Fibroblast of lung (primary cell): ENCODE results near the gene KIF17.

Experiments used
- EZH2 ChIP-seq: IDR thresholded peaks from 2 replicates; pipeline ENCODE4 v1.5.1; 2012; ENCODE audit warnings: low read length, control low read depth, mild to moderate bottlenecking; ENCODE audit errors: missing control alignments
- TF ChIP-seq, protein P1 (sequence below), 2 donors: IDR thresholded peaks in 1 of 2; conservative IDR thresholded peaks in 1 of 2; 1 replicate in 1 of 2; 2 replicates in 1 of 2; pipeline ENCODE4 v1.5.1; 2011 to 2012; ENCODE audit warnings: low read length in 2 of 2, control low read depth in 1 of 2, inconsistent platforms in 1 of 2, low read depth in 1 of 2, mild to moderate bottlenecking in 1 of 2

DNA sequence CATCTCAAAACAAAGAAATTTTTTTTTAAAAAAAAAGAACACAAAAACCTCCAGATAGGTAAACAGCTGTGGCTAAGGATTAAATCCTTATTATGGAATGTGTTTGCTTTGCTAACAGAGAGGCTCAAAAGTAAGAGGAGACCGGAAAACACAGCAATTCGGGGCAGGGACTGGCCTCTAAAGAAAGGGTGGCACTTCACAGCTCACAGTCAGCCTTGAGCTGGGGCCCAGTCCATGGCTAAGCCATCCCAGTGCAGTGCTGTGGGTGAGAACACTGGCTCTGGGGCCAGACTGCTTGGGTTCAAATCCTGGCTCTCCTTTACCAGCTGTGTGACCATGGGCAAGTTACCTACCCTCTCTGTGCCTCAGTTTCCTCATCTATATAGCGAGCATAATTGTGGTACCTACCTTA, 28.2 kb downstream of the KIF17 start:
- TF ChIP-seq, protein P1, sequence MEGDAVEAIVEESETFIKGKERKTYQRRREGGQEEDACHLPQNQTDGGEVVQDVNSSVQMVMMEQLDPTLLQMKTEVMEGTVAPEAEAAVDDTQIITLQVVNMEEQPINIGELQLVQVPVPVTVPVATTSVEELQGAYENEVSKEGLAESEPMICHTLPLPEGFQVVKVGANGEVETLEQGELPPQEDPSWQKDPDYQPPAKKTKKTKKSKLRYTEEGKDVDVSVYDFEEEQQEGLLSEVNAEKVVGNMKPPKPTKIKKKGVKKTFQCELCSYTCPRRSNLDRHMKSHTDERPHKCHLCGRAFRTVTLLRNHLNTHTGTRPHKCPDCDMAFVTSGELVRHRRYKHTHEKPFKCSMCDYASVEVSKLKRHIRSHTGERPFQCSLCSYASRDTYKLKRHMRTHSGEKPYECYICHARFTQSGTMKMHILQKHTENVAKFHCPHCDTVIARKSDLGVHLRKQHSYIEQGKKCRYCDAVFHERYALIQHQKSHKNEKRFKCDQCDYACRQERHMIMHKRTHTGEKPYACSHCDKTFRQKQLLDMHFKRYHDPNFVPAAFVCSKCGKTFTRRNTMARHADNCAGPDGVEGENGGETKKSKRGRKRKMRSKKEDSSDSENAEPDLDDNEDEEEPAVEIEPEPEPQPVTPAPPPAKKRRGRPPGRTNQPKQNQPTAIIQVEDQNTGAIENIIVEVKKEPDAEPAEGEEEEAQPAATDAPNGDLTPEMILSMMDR (conservative IDR thresholded peaks at IDR 0.05 in 1 of 2, IDR thresholded peaks at IDR 0.05 in 1 of 2; ENCODE audit: low read depth in 1 of 2, low read length in 2 of 2): no peak
- TF ChIP-seq EZH2: no peak
